Neural crest cell (in vitro differentiated cells): ENCODE measurements around the gene ADGRB3. TPM values are rescaled to one million over a fixed set of nuclear protein-coding genes. Genes with fewer than 3 reads are reported as not detected.
"Not testable (repeated sequence)": the region's sequence is repeated elsewhere in the genome, so short reads cannot be mapped to it uniquely, and the experiment has no call there.

Experiments
- DNase-seq: peaks from one replicate; pipeline ENCODE4 v3.0.0; 2021; ENCODE audit warnings: low read depth, mixed read lengths, low spot score
- H3K27ac Mint-ChIP-seq: one replicate; pipeline ENCODE4 v1.8.0; 2021; ENCODE audit warnings: mild to moderate bottlenecking, mixed read lengths; ENCODE audit not compliant: unreplicated experiment
- H3K27me3 Mint-ChIP-seq: 2 replicates; pipeline ENCODE4 v1.8.0; 2021; ENCODE audit warnings: low read depth, mild to moderate bottlenecking, mixed read lengths
- H3K36me3 Mint-ChIP-seq: 2 replicates; pipeline ENCODE4 v1.8.0; 2021; ENCODE audit warnings: low read depth, mild to moderate bottlenecking, mixed read lengths
- H3K4me1 Mint-ChIP-seq: 2 replicates; pipeline ENCODE4 v1.8.0; 2021; ENCODE audit warnings: mixed read lengths
- H3K4me3 Mint-ChIP-seq: one replicate; pipeline ENCODE4 v1.8.0; 2021; ENCODE audit warnings: mild to moderate bottlenecking, mixed read lengths
- H3K9me3 Mint-ChIP-seq: 2 replicates; pipeline ENCODE4 v1.8.0; 2021; ENCODE audit warnings: mixed read lengths
- CTCF ChIP-seq: fragments of 200-600 bp; sonication (generic); conservative IDR thresholded peaks from 2 replicates; pipeline ENCODE4 v1.5.0; 2021; ENCODE audit warnings: antibody characterized with exemption, mild to moderate bottlenecking
- total RNA-seq: library from RNA; stranded (reverse); gene quantifications from 2 replicates; pipeline ENCODE4 v1.2.1, GENCODE V29; 2021

The ADGRB3 gene
- total RNA-seq, 1 donor from 2014 or later = 5.1 TPM

GRCh38 chr6:69284176-69284730 lies 649.2 kb downstream of the ADGRB3 start:
- H3K4me1 Mint-ChIP-seq = peaks cover 5% of the 10 kb centered on the region
- no peak for TF ChIP-seq CTCF
- H3K36me3 Mint-ChIP-seq = no peaks in the 10 kb centered on the region
- H3K27me3 Mint-ChIP-seq = no peaks in the 10 kb centered on the region
- H3K27ac Mint-ChIP-seq = no peak overlapping the region
- no peak for DNase-seq
- H3K4me3 Mint-ChIP-seq = no peak overlapping the region
- H3K9me3 Mint-ChIP-seq = no peaks in the 10 kb centered on the region

GRCh38 chr6:69285054-69285453 lies 650.0 kb downstream of the ADGRB3 start:
- Mint-ChIP-seq H3K4me1 (peaks cover 5% of the 10 kb centered on the region), H3K36me3 (no peaks in the 10 kb centered on the region), H3K4me3 (no peak overlapping the region), H3K27me3 (no peaks in the 10 kb centered on the region), H3K27ac (no peak overlapping the region), H3K9me3 (no peaks in the 10 kb centered on the region)
- DNase-seq = no peak
- no peak for TF ChIP-seq CTCF

GRCh38 chr6:69286331-69286730 lies 651.2 kb downstream of the ADGRB3 start:
- Mint-ChIP-seq H3K27ac (no peak overlapping the region), H3K27me3 (no peaks in the 10 kb centered on the region), H3K4me3 (no peak overlapping the region), H3K36me3 (no peaks in the 10 kb centered on the region), H3K4me1 (peaks cover 5% of the 10 kb centered on the region), H3K9me3 (no peaks in the 10 kb centered on the region)
- no peak for DNase-seq
- no peak for TF ChIP-seq CTCF

GRCh38 chr6:69288198-69288597 lies 653.1 kb downstream of the ADGRB3 start:
- H3K27ac Mint-ChIP-seq, DNase-seq, H3K9me3 Mint-ChIP-seq, H3K27me3 Mint-ChIP-seq, H3K36me3 Mint-ChIP-seq, H3K4me3 Mint-ChIP-seq, H3K4me1 Mint-ChIP-seq: not testable (repeated sequence)

- no peak overlapping the region for H3K4me3 Mint-ChIP-seq
- H3K27me3 Mint-ChIP-seq = no peaks in the 10 kb centered on the region
- no peak for TF ChIP-seq CTCF
- H3K36me3 Mint-ChIP-seq = no peaks in the 10 kb centered on the region
- no peaks in the 10 kb centered on the region for H3K4me1 Mint-ChIP-seq
- H3K9me3 Mint-ChIP-seq = no peaks in the 10 kb centered on the region
- no peak for DNase-seq
- H3K27ac Mint-ChIP-seq = no peak overlapping the region
Observed at GRCh38 chr6:69289689-69290495, 654.8 kb downstream of the ADGRB3 start.

GRCh38 chr6:69293471-69293870 lies 658.4 kb downstream of the ADGRB3 start:
- TF ChIP-seq CTCF = no peak
- Mint-ChIP-seq H3K9me3 (no peaks in the 10 kb centered on the region), H3K4me1 (no peaks in the 10 kb centered on the region), H3K4me3 (no peak overlapping the region), H3K27ac (no peak overlapping the region), H3K36me3 (no peaks in the 10 kb centered on the region), H3K27me3 (no peaks in the 10 kb centered on the region)
- no peak for DNase-seq
